CD4-positive, alpha-beta T cell (primary cell): Measurements from ENCODE around the gene TMED3. TPM values are rescaled to one million over a fixed set of nuclear protein-coding genes. Genes with fewer than 3 reads are reported as not detected.

Experiments
- ATAC-seq: fragments of 200-7000 bp; cut with Tn5 transposase; one replicate; pipeline ENCODE4 v1.10.0; 2022; ENCODE audit warnings: mild to moderate bottlenecking; ENCODE audit not compliant: poor library complexity
- CTCF ChIA-PET: fragments of 350-600 bp; sonication (Branson Sonifier 250); formaldehyde crosslinking; loops from one replicate; lab custom pipeline; 2021; ENCODE audit warnings: antibody characterized with exemption, inconsistent platforms; lab: Charles Lee
- POLR2A ChIA-PET: fragments of 350-600 bp; sonication (Branson Sonifier 250); formaldehyde crosslinking; loops from one replicate; lab custom pipeline; 2021; ENCODE audit warnings: antibody characterized with exemption, inconsistent platforms; lab: Charles Lee
- DNase-seq, 14 experiments: peaks; one replicate each; pipeline ENCODE4 v3.0.0-alpha.2; 2013 to 2020; ENCODE audit warnings: mixed read lengths in 2 of 14
- H3K27ac ChIP-seq, 2 donors: one replicate each; pipeline versions ENCODE4 v1.5.1 to v1.7.0; 2013; ENCODE audit warnings: low read length in 2 of 2, low read depth in 1 of 2, mild to moderate bottlenecking in 1 of 2
- H3K27me3 ChIP-seq, 2 experiments: 1 replicate in 1 of 2; 2 replicates in 1 of 2; pipeline versions ENCODE4 v1.6.1 to v1.7.0; 2013; ENCODE audit warnings: low read length in 2 of 2, control low read depth in 1 of 2, mild to moderate bottlenecking in 1 of 2, moderate library complexity in 1 of 2; ENCODE audit not compliant: insufficient read depth in 2 of 2, control insufficient read depth in 1 of 2
- H3K36me3 ChIP-seq: one replicate; pipeline ENCODE4 v1.6.1; 2013; ENCODE audit warnings: low read length, control low read depth; ENCODE audit not compliant: insufficient read depth
- H3K4me1 ChIP-seq: one replicate; pipeline ENCODE4 v1.6.1; 2013; ENCODE audit warnings: low read length, control low read depth; ENCODE audit not compliant: insufficient read depth
- H3K4me3 ChIP-seq: one replicate; pipeline ENCODE4 v1.5.1; 2013; ENCODE audit warnings: mild to moderate bottlenecking, low read length, moderate library complexity
- H3K9me3 ChIP-seq, 2 experiments: 1 replicate in 1 of 2; 2 replicates in 1 of 2; pipeline versions ENCODE4 v1.6.1 to v1.7.0; 2013; ENCODE audit warnings: low read length in 2 of 2, mild to moderate bottlenecking in 2 of 2, control low read depth in 1 of 2, moderate library complexity in 1 of 2; ENCODE audit not compliant: control insufficient read depth in 1 of 2, insufficient read depth in 1 of 2
- H3K27ac Mint-ChIP-seq: one replicate; pipeline ENCODE4 v1.8.0; 2020; ENCODE audit warnings: mixed read lengths
- H3K27me3 Mint-ChIP-seq: one replicate; pipeline ENCODE4 v1.8.0; 2021; ENCODE audit warnings: mixed read lengths
- H3K36me3 Mint-ChIP-seq: one replicate; pipeline ENCODE4 v1.8.0; 2021; ENCODE audit warnings: low read depth, mixed read lengths
- H3K4me1 Mint-ChIP-seq: one replicate; pipeline ENCODE4 v1.8.0; 2021; ENCODE audit warnings: low read depth, mixed read lengths
- H3K4me3 Mint-ChIP-seq: one replicate; pipeline ENCODE4 v1.8.0; 2020; ENCODE audit warnings: mild to moderate bottlenecking, mixed read lengths
- H3K9me3 Mint-ChIP-seq: one replicate; pipeline ENCODE4 v1.8.0; 2020; ENCODE audit warnings: mixed read lengths
- intact Hi-C, 2 experiments: fragments of 100-400 bp; cut with DNase I in 1 of 2; cut with micrococcal nuclease in 1 of 2; formaldehyde crosslinking; loops; one replicate each; pipeline versions ENCODE4 v1.15.1 to v1.9.0; 2023 to 2025; cut with DNase I, micrococcal nuclease
- total RNA-seq, 174 experiments: library from RNA in 2 of 174; stranded (reverse) in 2 of 174; gene quantifications; one replicate each; pipeline ENCODE4 v1.2.3 and lab custom pipeline; 2021 to 2026
- TF ChIP-seq, protein P1 (sequence below): fragments of 200-600 bp; IDR thresholded peaks from one replicate; pipeline ENCODE4 v1.8.0; 2022; ENCODE audit warnings: antibody characterized with exemption, mild to moderate bottlenecking

The TMED3 gene
- total RNA-seq, 2 experiments from 2014 or later, result 12.2 to 12.7 TPM

DNA sequence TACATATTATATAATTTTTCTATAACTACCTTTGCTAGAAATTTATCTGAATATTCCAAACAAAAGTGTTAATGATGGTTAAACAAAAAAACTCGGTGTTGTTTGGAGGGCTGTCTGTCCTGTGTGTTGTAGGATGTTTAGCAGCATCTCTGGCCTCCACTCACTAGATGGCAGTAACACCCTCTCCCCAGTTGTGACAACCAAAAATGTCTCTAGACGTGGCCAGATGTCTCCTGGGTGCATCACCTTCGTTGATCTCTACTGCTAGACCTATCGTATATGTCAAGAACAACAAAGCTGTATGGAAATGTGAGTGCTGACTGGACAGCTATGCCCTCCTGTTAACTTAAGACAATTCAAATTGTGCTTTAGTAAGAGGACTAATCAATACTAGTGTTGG, 14.3 kb upstream of the TMED3 start:
- TF ChIP-seq, protein P1, sequence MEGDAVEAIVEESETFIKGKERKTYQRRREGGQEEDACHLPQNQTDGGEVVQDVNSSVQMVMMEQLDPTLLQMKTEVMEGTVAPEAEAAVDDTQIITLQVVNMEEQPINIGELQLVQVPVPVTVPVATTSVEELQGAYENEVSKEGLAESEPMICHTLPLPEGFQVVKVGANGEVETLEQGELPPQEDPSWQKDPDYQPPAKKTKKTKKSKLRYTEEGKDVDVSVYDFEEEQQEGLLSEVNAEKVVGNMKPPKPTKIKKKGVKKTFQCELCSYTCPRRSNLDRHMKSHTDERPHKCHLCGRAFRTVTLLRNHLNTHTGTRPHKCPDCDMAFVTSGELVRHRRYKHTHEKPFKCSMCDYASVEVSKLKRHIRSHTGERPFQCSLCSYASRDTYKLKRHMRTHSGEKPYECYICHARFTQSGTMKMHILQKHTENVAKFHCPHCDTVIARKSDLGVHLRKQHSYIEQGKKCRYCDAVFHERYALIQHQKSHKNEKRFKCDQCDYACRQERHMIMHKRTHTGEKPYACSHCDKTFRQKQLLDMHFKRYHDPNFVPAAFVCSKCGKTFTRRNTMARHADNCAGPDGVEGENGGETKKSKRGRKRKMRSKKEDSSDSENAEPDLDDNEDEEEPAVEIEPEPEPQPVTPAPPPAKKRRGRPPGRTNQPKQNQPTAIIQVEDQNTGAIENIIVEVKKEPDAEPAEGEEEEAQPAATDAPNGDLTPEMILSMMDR, result no peak
- intact Hi-C loops, result no loop called here
- H3K9me3 Mint-ChIP-seq, result no peaks in the 10 kb centered on the region
- DNase-seq (no peak), ATAC-seq (no peak)
- no peak overlapping the region for H3K4me3 ChIP-seq
- no peaks in the 10 kb centered on the region for H3K9me3 ChIP-seq
- ChIA-PET POLR2A (no interaction called here), CTCF (interaction anchor here (1.2 kb wide), 1 partner anchor 10 kb away, joined by 3 read pairs; no protein-coding TSS in a partner anchor)
- no peaks in the 10 kb centered on the region for H3K4me1 ChIP-seq
- no peaks in the 10 kb centered on the region for H3K4me1 Mint-ChIP-seq
- peaks cover 38% of the 10 kb centered on the region for H3K27me3 Mint-ChIP-seq
- no peak overlapping the region for H3K4me3 Mint-ChIP-seq
- H3K27me3 ChIP-seq, result peaks cover 7 to 18% of the 10 kb centered on the region in 2 experiments
- no peak overlapping the region for H3K27ac ChIP-seq
- H3K27ac Mint-ChIP-seq, result no peak overlapping the region
- H3K36me3 Mint-ChIP-seq, result no peaks in the 10 kb centered on the region
- H3K36me3 ChIP-seq, result no peaks in the 10 kb centered on the region

DNA sequence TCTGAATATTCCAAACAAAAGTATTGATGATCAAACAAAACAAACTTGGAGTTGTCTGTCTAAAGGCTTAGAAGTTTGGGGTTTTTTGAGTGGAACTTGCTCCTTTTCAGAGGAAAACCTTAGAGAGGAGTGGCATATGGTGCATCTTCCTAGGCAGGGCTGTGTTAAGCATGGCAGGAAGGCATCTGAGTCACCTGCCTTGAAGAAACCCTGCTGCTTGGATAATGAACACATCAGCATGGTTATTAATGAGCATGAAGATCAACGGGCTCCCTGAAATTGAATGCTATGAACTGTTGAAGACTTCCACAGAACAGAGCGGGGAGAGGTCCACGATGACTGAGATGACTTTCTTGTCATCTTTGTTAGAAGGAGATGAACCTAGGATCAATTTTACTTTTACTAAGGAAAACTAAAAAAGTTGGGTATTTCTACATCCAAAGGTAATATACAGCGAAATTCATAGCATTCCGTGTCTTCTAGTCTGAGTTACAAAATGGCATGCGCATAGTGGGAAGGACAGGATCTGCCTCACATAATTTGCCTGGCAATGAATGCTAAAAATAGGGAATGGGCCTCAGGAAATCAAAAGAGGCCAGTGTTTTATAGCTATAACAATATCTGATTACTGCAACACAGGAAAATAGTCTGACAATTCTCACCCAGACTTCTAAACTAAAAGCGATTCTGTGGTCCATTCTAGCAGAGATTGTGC, 11.6 kb upstream of the TMED3 start:
- Mint-ChIP-seq H3K36me3 (no peaks in the 10 kb centered on the region), H3K27me3 (peaks cover 49% of the 10 kb centered on the region), H3K4me1 (no peaks in the 10 kb centered on the region), H3K4me3 (no peak overlapping the region), H3K9me3 (no peaks in the 10 kb centered on the region), H3K27ac (no peak overlapping the region)
- Histone ChIP-seq H3K4me3 (no peak overlapping the region), H3K27ac (no peak overlapping the region), H3K27me3 (peaks cover 7 to 24% of the 10 kb centered on the region in 2 experiments), H3K36me3 (no peaks in the 10 kb centered on the region), H3K4me1 (no peaks in the 10 kb centered on the region), H3K9me3 (no peaks in the 10 kb centered on the region)
- intact Hi-C loops, result no loop called here
- CTCF ChIA-PET, result no interaction called here
- ATAC-seq, result no peak
- POLR2A ChIA-PET, result no interaction called here
- TF ChIP-seq, protein P1, result no peak
- no peak for DNase-seq

DNA sequence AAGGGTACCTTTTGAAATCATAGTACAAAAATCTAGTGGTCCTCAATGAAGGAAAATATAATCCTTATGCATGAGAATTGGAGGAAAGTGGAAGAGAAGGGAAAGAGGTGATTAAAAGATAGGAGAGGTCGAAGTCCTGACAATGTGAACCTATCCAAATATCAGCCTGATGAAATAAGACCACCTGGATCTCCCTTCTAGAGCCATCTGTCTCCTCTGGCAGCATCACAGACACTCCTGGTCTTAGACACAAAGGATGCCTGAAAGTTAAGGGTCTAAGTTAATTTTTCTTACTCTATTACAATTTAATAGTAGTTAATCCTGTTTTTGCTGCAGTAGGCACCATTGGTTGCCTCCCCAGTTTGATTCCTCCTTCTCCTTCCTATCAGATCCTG, 11.1 kb upstream of the TMED3 start:
- Histone ChIP-seq H3K27me3 (peaks cover 7 to 24% of the 10 kb centered on the region in 2 experiments), H3K4me3 (no peak overlapping the region), H3K4me1 (no peaks in the 10 kb centered on the region), H3K27ac (no peak overlapping the region), H3K36me3 (no peaks in the 10 kb centered on the region), H3K9me3 (no peaks in the 10 kb centered on the region)
- Mint-ChIP-seq H3K9me3 (no peaks in the 10 kb centered on the region), H3K27me3 (peaks cover 54% of the 10 kb centered on the region), H3K4me1 (no peaks in the 10 kb centered on the region), H3K36me3 (no peaks in the 10 kb centered on the region), H3K4me3 (no peak overlapping the region), H3K27ac (no peak overlapping the region)
- ChIA-PET POLR2A (no interaction called here), CTCF (no interaction called here)
- intact Hi-C loops, result loop anchor here in 1 of 2 experiments (10.0 kb wide), 1 partner anchor 555 kb away; no protein-coding TSS in a partner anchor
- no peak for DNase-seq
- TF ChIP-seq, protein P1, result no peak
- ATAC-seq, result no peak
